HepG2 (cell line): ENCODE data around the gene TOP2A. TPM values are rescaled to one million over a fixed set of nuclear protein-coding genes. Genes with fewer than 3 reads are reported as not detected.

Experiments used
- CBX1 ChIP-seq: IDR thresholded peaks from one replicate; pipeline ENCODE4 v1.6.1; 2016; ENCODE audit warnings: antibody characterized with exemption, low read depth
- HOXA9 ChIP-seq: sonication (generic); formaldehyde crosslinking; IDR thresholded peaks from 2 replicates; pipeline ENCODE4 v1.8.1; 2022; ENCODE audit warnings: missing genetic modification reagents, mild to moderate bottlenecking, moderate library complexity, borderline replicate concordance
- IKZF1 ChIP-seq: fragments of 450-650 bp; IDR thresholded peaks from 2 replicates; pipeline ENCODE4 v1.7.1; 2016
- KDM1A ChIP-seq: IDR thresholded peaks from 2 replicates; pipeline ENCODE4 v1.6.1; 2016; ENCODE audit warnings: missing compliant biosample characterization
- MXD3 ChIP-seq: IDR thresholded peaks from 2 replicates; pipeline ENCODE4 v1.6.1; 2016; ENCODE audit warnings: mild to moderate bottlenecking, missing biosample characterization, missing genetic modification reagents
- SCMH1 ChIP-seq: sonication (generic); formaldehyde crosslinking; IDR thresholded peaks from 2 replicates; pipeline ENCODE4 v1.9.0; 2021; ENCODE audit warnings: missing genetic modification reagents, mild to moderate bottlenecking, borderline replicate concordance
- SIN3A ChIP-seq: IDR thresholded peaks from 2 replicates; pipeline ENCODE4 v1.6.1; 2011; ENCODE audit warnings: low read depth, mild to moderate bottlenecking, control low read depth, low read length, borderline replicate concordance
- SMC3 ChIP-seq: IDR thresholded peaks from 2 replicates; pipeline ENCODE4 v1.6.1; 2011; ENCODE audit warnings: low read length, improper control_type of control experiment
- UBTF ChIP-seq: sonication (generic); formaldehyde crosslinking; IDR thresholded peaks from 2 replicates; pipeline ENCODE4 v1.4.0; 2020; ENCODE audit warnings: mild to moderate bottlenecking, missing genetic modification reagents
- ZKSCAN8 ChIP-seq: IDR thresholded peaks from 2 replicates; pipeline ENCODE4 v1.6.1; 2016; ENCODE audit warnings: borderline replicate concordance, missing genetic modification reagents, missing compliant biosample characterization
- ZNF124 ChIP-seq: sonication (generic); formaldehyde crosslinking; IDR thresholded peaks from 2 replicates; pipeline ENCODE4 v1.4.0; 2020; ENCODE audit warnings: missing genetic modification reagents
- ZNF263 ChIP-seq: sonication (generic); formaldehyde crosslinking; IDR thresholded peaks from 2 replicates; pipeline ENCODE4 v1.4.0; 2020; ENCODE audit warnings: missing genetic modification reagents
- ZNF264 ChIP-seq: sonication (generic); formaldehyde crosslinking; IDR thresholded peaks from 2 replicates; pipeline ENCODE4 v1.4.0; 2020; ENCODE audit warnings: missing genetic modification reagents
- ZNF282 ChIP-seq: fragments of 450-650 bp; IDR thresholded peaks from 2 replicates; pipeline ENCODE4 v1.6.1; 2018; ENCODE audit not compliant: partially characterized antibody
- ZNF292 ChIP-seq: sonication (generic); formaldehyde crosslinking; IDR thresholded peaks from 2 replicates; pipeline ENCODE4 v1.8.1; 2022; ENCODE audit warnings: mild to moderate bottlenecking, low read depth, missing genetic modification reagents, borderline replicate concordance
- ZNF687 ChIP-seq: sonication (generic); formaldehyde crosslinking; IDR thresholded peaks from 2 replicates; pipeline ENCODE4 v1.5.1; 2020; ENCODE audit warnings: mild to moderate bottlenecking, missing genetic modification reagents, moderate library complexity
- ZNF691 ChIP-seq: sonication (generic); formaldehyde crosslinking; IDR thresholded peaks from 2 replicates; pipeline ENCODE4 v1.4.0; 2020; ENCODE audit warnings: missing genetic modification reagents, low read depth, mild to moderate bottlenecking, borderline replicate concordance
- polyA plus RNA-seq, 8 experiments: library from polyadenylated mRNA; depleted of rRNA in 3 of 8; stranded (reverse) in 7 of 8; unstranded in 1 of 8; fragments of >200 nt; fragmentation: Illumina TruSeq in 4 of 8; extraction: Trizol in 4 of 8; gene quantifications; 2 replicates each; pipeline versions ENCODE4 v1.2.1 to v1.2.3, GENCODE V29; 2011 to 2016; ENCODE audit warnings: low read depth in 4 of 8, missing spikeins in 1 of 8, mixed read lengths in 1 of 8; ENCODE audit not compliant: insufficient read depth in 1 of 8
- total RNA-seq, 5 experiments: library from RNA; depleted of rRNA; stranded (reverse); fragments of >200 nt; fragmentation: Illumina TruSeq; extraction: Trizol; gene quantifications; 2 replicates each; pipeline ENCODE4 v1.2.3, GENCODE V29; 2016; ENCODE audit warnings: low read depth in 1 of 5
- TF ChIP-seq, protein P1 (sequence below): sonication (generic); formaldehyde crosslinking; IDR thresholded peaks from 2 replicates; pipeline ENCODE4 v1.4.0; 2020; ENCODE audit warnings: low read depth, mild to moderate bottlenecking, missing genetic modification reagents

TOP2A gene
- total and polyA plus RNA-seq, 2 of the 13 experiments (the other 11 are each of a cell fraction or from before 2014, with no cell fraction given), result 108 to 327 TPM

GRCh38 chr17:40463122-40463550, 45.4 kb upstream of the TOP2A start (continued):
- TF ChIP-seq ZNF687 (CRISPR knock-in tag) (peak; percentile 54), CBX1 (no peak), HOXA9 (CRISPR knock-in tag) (no peak), MXD3 (CRISPR knock-in tag) (0 out of 2 replicates have a peak, but pooled peaks have one; percentile 34), UBTF (CRISPR knock-in tag) (0 out of 2 replicates have a peak, but pooled peaks have one; percentile 26), ZNF282 (no peak), ZNF124 (CRISPR knock-in tag) (no peak), ZNF264 (no peak), SMC3 (no peak), KDM1A (no peak), SIN3A (no peak), ZNF263 (no peak), SCMH1 (no peak), ZNF292 (CRISPR knock-in tag) (peak; percentile 22; the same call in 1 of the 2 replicates), ZNF691 (no peak), IKZF1 (no peak), ZKSCAN8 (CRISPR knock-in tag) (no peak)
- TF ChIP-seq, protein P1, sequence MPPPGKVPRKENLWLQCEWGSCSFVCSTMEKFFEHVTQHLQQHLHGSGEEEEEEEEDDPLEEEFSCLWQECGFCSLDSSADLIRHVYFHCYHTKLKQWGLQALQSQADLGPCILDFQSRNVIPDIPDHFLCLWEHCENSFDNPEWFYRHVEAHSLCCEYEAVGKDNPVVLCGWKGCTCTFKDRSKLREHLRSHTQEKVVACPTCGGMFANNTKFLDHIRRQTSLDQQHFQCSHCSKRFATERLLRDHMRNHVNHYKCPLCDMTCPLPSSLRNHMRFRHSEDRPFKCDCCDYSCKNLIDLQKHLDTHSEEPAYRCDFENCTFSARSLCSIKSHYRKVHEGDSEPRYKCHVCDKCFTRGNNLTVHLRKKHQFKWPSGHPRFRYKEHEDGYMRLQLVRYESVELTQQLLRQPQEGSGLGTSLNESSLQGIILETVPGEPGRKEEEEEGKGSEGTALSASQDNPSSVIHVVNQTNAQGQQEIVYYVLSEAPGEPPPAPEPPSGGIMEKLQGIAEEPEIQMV, result peak; percentile 61; the same call in 1 of the 2 replicates
